Trophoblast cell (in vitro differentiated cells and primary cell): Measurements from ENCODE around the gene RGSL1.

Experiments
- DNase-seq, 2 donors: peaks; one replicate each; pipeline ENCODE4 v3.0.0-alpha.2; 2016
- H2AFZ ChIP-seq: 2 replicates; pipeline ENCODE4 v1.6.1; 2013; ENCODE audit warnings: low read length, moderate library complexity, mild to moderate bottlenecking; ENCODE audit not compliant: insufficient read depth, poor library complexity
- H2AK5ac ChIP-seq: 2 replicates; pipeline ENCODE4 v1.6.1; 2013; ENCODE audit warnings: mild to moderate bottlenecking, low read length
- H2BK120ac ChIP-seq: 2 replicates; pipeline ENCODE4 v1.6.1; 2013; ENCODE audit warnings: low read length, mild to moderate bottlenecking, moderate library complexity; ENCODE audit not compliant: insufficient read depth, poor library complexity
- H2BK12ac ChIP-seq: 2 replicates; pipeline ENCODE4 v1.6.1; 2013; ENCODE audit warnings: mild to moderate bottlenecking, low read length, moderate library complexity
- H2BK5ac ChIP-seq: 2 replicates; pipeline ENCODE4 v1.6.1; 2013; ENCODE audit warnings: low read length, low read depth, moderate library complexity, mild to moderate bottlenecking; ENCODE audit not compliant: poor library complexity
- H3K14ac ChIP-seq: 2 replicates; pipeline ENCODE4 v1.6.1; 2013; ENCODE audit warnings: mild to moderate bottlenecking, low read length
- H3K18ac ChIP-seq: 2 replicates; pipeline ENCODE4 v1.6.1; 2013; ENCODE audit warnings: mild to moderate bottlenecking, low read length
- H3K23ac ChIP-seq: 2 replicates; pipeline ENCODE4 v1.6.1; 2013; ENCODE audit warnings: low read length
- H3K27ac ChIP-seq: 2 replicates; pipeline ENCODE4 v1.5.1; 2013; ENCODE audit warnings: low read depth, mild to moderate bottlenecking, inconsistent platforms, low read length, moderate library complexity
- H3K27me3 ChIP-seq: 2 replicates; pipeline ENCODE4 v1.6.1; 2013; ENCODE audit warnings: inconsistent platforms, mild to moderate bottlenecking, low read length, moderate library complexity; ENCODE audit not compliant: insufficient read depth
- H3K36me3 ChIP-seq, 2 experiments: 1 replicate in 1 of 2; 2 replicates in 1 of 2; pipeline ENCODE4 v1.6.1; 2013; ENCODE audit warnings: low read length in 2 of 2, mild to moderate bottlenecking in 2 of 2, moderate library complexity in 1 of 2; ENCODE audit not compliant: insufficient read depth in 2 of 2, control insufficient read depth in 1 of 2
- H3K4ac ChIP-seq: 2 replicates; pipeline ENCODE4 v1.6.1; 2013; ENCODE audit warnings: low read depth, mild to moderate bottlenecking, low read length, moderate library complexity
- H3K4me1 ChIP-seq, 2 experiments: 1 replicate in 1 of 2; 2 replicates in 1 of 2; pipeline ENCODE4 v1.6.1; 2013; ENCODE audit warnings: low read length in 2 of 2, mild to moderate bottlenecking in 2 of 2, moderate library complexity in 1 of 2; ENCODE audit not compliant: insufficient read depth in 2 of 2, control insufficient read depth in 1 of 2
- H3K4me2 ChIP-seq: 2 replicates; pipeline ENCODE4 v1.6.1; 2013; ENCODE audit warnings: inconsistent platforms, mild to moderate bottlenecking, low read length, moderate library complexity
- H3K4me3 ChIP-seq: 2 replicates; pipeline ENCODE4 v1.5.1; 2013; ENCODE audit warnings: mild to moderate bottlenecking, low read depth, low read length, inconsistent platforms
- H3K79me1 ChIP-seq: one replicate; pipeline ENCODE4 v1.6.1; 2013; ENCODE audit warnings: low read length
- H3K79me2 ChIP-seq: 2 replicates; pipeline ENCODE4 v1.6.1; 2013; ENCODE audit warnings: low read length, mild to moderate bottlenecking; ENCODE audit not compliant: control insufficient read depth, insufficient read depth, poor library complexity
- H3K9ac ChIP-seq: 2 replicates; pipeline ENCODE4 v1.6.1; 2013; ENCODE audit warnings: mild to moderate bottlenecking, low read length
- H3K9me3 ChIP-seq: 2 replicates; pipeline ENCODE4 v1.6.1; 2013; ENCODE audit warnings: low read depth, mild to moderate bottlenecking, control low read depth, inconsistent platforms, low read length; ENCODE audit not compliant: insufficient read depth
- H4K12ac ChIP-seq: 2 replicates; pipeline ENCODE4 v1.6.1; 2013; ENCODE audit warnings: low read depth, mild to moderate bottlenecking, low read length, moderate library complexity
- H4K8ac ChIP-seq: 2 replicates; pipeline ENCODE4 v1.6.1; 2013; ENCODE audit warnings: low read depth, mild to moderate bottlenecking, low read length, moderate library complexity
- H4K91ac ChIP-seq: one replicate; pipeline ENCODE4 v1.6.1; 2013; ENCODE audit warnings: low read depth, mild to moderate bottlenecking, low read length, moderate library complexity
- WGBS: extraction: QIAGEN DNeasy Blood & Tissue Kit; methylation state at CpG from one replicate; pipeline ENCODE4 v1.1.7; 2013; ENCODE audit warnings: missing lambda C conversion rate; ENCODE audit not compliant: insufficient read length, insufficient coverage; ENCODE audit errors: extremely low coverage; 5-methylcytosine and 5-hydroxymethylcytosine counted together

The RGSL1 gene

DNA sequence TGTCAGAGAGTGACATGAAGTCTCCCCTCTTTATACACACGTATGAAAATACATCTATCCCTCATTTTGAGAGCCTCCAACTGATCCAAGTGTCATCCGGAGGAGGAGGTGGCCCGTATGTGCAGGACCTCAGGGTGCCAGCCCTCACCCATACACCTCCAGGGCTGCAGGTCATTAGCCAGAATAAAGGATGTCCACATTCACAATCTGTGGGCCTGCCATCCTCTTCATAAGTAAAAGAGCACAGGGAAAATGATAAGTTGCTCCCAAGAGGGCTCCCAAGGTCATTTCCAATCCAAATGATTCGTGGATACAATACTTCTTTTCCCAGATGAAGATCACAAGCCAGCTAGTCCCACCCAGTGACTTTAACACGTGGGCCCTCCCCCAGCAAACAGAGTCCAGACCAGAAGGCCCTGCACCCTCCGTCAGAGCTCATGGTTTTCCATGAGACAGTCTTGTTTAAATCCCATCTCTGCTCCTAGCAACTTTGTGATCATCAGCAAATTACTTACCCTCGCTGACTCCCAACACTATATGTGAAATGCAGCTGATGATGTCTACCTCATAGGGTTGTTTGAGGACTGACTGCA is 110.5 kb downstream of the RGSL1 start:
- no peaks in the 10 kb centered on the region for H3K79me2 ChIP-seq
- no peak overlapping the region for H2AFZ ChIP-seq
- no peak overlapping the region for H3K4ac ChIP-seq
- no peak overlapping the region for H2AK5ac ChIP-seq
- H2BK5ac ChIP-seq = no peak overlapping the region
- no peak overlapping the region for H3K14ac ChIP-seq
- H4K8ac ChIP-seq = no peak overlapping the region
- H3K27me3 ChIP-seq = no peaks in the 10 kb centered on the region
- H3K23ac ChIP-seq = no peak overlapping the region
- H4K91ac ChIP-seq = no peak overlapping the region
- no peak overlapping the region for H3K4me2 ChIP-seq
- H2BK12ac ChIP-seq = no peak overlapping the region
- no peak overlapping the region for H3K18ac ChIP-seq
- no peak overlapping the region for H3K27ac ChIP-seq
- no peak overlapping the region for H3K9ac ChIP-seq
- H4K12ac ChIP-seq = no peak overlapping the region
- H3K36me3 ChIP-seq = no peaks in the 10 kb centered on the region
- H3K4me1 ChIP-seq = no peaks in the 10 kb centered on the region
- no CpG with 5 or more reads among the region's 7 CpGs for WGBS
- no peak for DNase-seq
- H3K9me3 ChIP-seq = no peaks in the 10 kb centered on the region
- H2BK120ac ChIP-seq = no peak overlapping the region
- no peaks in the 10 kb centered on the region for H3K79me1 ChIP-seq
- H3K4me3 ChIP-seq = no peak overlapping the region

DNA sequence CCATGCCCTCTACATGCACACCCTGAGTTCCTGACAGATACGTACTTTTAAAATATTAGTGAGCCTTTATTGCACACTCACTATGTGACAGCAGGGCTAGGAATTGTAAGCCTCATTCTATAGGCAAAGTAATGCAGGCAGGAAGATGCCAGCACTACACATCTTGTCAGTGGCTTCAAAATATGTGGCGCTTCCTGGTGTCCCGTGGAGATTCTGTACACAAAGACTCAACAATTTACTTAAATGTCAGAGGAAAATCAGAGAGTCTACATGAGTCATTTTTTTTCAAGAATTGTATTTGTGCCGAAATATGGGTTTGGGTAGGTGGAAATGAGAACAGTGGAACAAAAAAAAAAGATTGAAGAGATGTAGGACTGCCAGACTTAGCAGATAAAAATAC is 111.5 kb downstream of the RGSL1 start:
- H3K18ac ChIP-seq = no peak overlapping the region
- H3K4me2 ChIP-seq = no peak overlapping the region
- no peak overlapping the region for H3K4me3 ChIP-seq
- no peak overlapping the region for H3K4ac ChIP-seq
- H3K23ac ChIP-seq = no peak overlapping the region
- WGBS = no CpG with 5 or more reads among the region's 4 CpGs
- H2BK120ac ChIP-seq = no peak overlapping the region
- H3K79me1 ChIP-seq = no peaks in the 10 kb centered on the region
- H3K14ac ChIP-seq = no peak overlapping the region
- no peak overlapping the region for H2BK12ac ChIP-seq
- no peak overlapping the region for H4K91ac ChIP-seq
- H4K12ac ChIP-seq = no peak overlapping the region
- H3K27ac ChIP-seq = no peak overlapping the region
- no peak overlapping the region for H3K9ac ChIP-seq
- no peak overlapping the region for H2AFZ ChIP-seq
- H3K27me3 ChIP-seq = no peaks in the 10 kb centered on the region
- no peaks in the 10 kb centered on the region for H3K9me3 ChIP-seq
- DNase-seq = peak; percentile 20 to 68
- no peaks in the 10 kb centered on the region for H3K36me3 ChIP-seq
- no peak overlapping the region for H2BK5ac ChIP-seq
- H3K79me2 ChIP-seq = no peaks in the 10 kb centered on the region
- H4K8ac ChIP-seq = no peak overlapping the region
- H2AK5ac ChIP-seq = no peak overlapping the region
- H3K4me1 ChIP-seq = no peaks in the 10 kb centered on the region

DNA sequence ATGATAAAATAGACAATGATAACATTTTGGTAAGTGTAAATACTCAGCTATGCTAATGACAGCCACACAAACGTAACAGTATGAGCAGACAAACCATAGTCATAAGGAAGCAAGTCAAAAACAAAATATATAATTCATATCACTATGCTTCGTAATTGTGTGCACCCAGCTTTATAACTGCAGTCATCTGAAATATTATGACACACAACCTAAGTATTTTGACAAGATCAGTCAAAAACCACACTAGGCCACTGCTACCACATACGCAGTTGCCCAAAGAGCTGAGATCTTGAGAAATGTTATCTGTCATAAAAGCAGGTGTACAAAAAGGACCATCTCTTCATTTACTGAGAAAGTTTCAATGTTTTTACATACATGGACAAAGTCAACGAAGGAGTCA is 113.1 kb downstream of the RGSL1 start:
- H4K91ac ChIP-seq = no peak overlapping the region
- no peak overlapping the region for H2BK5ac ChIP-seq
- H2BK12ac ChIP-seq = no peak overlapping the region
- H3K18ac ChIP-seq = no peak overlapping the region
- H2AK5ac ChIP-seq = no peak overlapping the region
- no peak overlapping the region for H3K27ac ChIP-seq
- H3K79me1 ChIP-seq = no peaks in the 10 kb centered on the region
- no peaks in the 10 kb centered on the region for H3K79me2 ChIP-seq
- WGBS = no CpG with 5 or more reads among the region's 4 CpGs
- H2AFZ ChIP-seq = no peak overlapping the region
- no peak overlapping the region for H3K4ac ChIP-seq
- no peak overlapping the region for H3K23ac ChIP-seq
- no peak overlapping the region for H3K9ac ChIP-seq
- H3K9me3 ChIP-seq = no peaks in the 10 kb centered on the region
- no peak overlapping the region for H3K14ac ChIP-seq
- no peaks in the 10 kb centered on the region for H3K27me3 ChIP-seq
- H3K36me3 ChIP-seq = no peaks in the 10 kb centered on the region
- no peak overlapping the region for H3K4me2 ChIP-seq
- no peak overlapping the region for H4K12ac ChIP-seq
- H3K4me1 ChIP-seq = no peaks in the 10 kb centered on the region
- no peak overlapping the region for H3K4me3 ChIP-seq
- DNase-seq = no peak
- no peak overlapping the region for H4K8ac ChIP-seq
- no peak overlapping the region for H2BK120ac ChIP-seq

DNA sequence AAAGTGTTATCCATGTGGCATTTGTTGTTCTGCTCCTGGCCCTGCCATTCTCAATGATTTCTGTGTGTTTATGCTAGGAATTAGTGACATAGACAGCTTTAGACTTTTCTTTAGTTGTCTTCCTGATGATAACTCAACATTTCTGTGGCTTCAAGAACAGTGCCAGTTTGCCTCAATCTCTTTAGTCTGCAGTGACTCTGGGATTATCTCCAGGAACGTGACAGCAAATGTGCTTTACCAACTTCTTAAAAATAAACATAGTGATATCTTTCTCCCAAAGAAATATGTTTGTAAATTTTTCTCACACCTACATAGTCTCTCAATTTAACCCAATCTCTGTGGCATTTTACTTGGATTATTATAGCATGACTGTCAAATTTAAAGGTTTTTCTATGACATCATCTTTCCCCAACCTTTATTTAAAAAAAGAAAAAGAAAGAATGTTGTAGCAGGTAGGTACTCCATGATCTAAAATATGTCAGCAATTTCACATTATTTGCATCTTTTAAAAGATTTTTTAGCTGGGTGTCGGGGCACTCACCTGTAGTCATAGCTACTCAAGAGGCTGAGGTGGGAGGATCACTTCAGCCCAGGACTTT is 114.6 kb downstream of the RGSL1 start:
- no peak overlapping the region for H2AFZ ChIP-seq
- no CpG with 5 or more reads among the region's 2 CpGs for WGBS
- H4K91ac ChIP-seq = no peak overlapping the region
- H3K27ac ChIP-seq = no peak overlapping the region
- H3K4me2 ChIP-seq = no peak overlapping the region
- no peaks in the 10 kb centered on the region for H3K4me1 ChIP-seq
- no peak overlapping the region for H3K9ac ChIP-seq
- H3K4me3 ChIP-seq = no peak overlapping the region
- no peaks in the 10 kb centered on the region for H3K79me2 ChIP-seq
- peak in 1 of 2 donors; percentile 23 for DNase-seq
- H3K4ac ChIP-seq = no peak overlapping the region
- no peak overlapping the region for H2BK12ac ChIP-seq
- H2BK120ac ChIP-seq = no peak overlapping the region
- H2AK5ac ChIP-seq = no peak overlapping the region
- H3K23ac ChIP-seq = no peak overlapping the region
- no peak overlapping the region for H2BK5ac ChIP-seq
- no peaks in the 10 kb centered on the region for H3K79me1 ChIP-seq
- H3K9me3 ChIP-seq = no peaks in the 10 kb centered on the region
- no peak overlapping the region for H3K14ac ChIP-seq
- no peak overlapping the region for H4K8ac ChIP-seq
- no peak overlapping the region for H4K12ac ChIP-seq
- H3K27me3 ChIP-seq = no peaks in the 10 kb centered on the region
- H3K18ac ChIP-seq = no peak overlapping the region
- H3K36me3 ChIP-seq = no peaks in the 10 kb centered on the region
